Measurements from ENCODE around the gene THPO.

- TF ChIP-seq, protein P1, sequence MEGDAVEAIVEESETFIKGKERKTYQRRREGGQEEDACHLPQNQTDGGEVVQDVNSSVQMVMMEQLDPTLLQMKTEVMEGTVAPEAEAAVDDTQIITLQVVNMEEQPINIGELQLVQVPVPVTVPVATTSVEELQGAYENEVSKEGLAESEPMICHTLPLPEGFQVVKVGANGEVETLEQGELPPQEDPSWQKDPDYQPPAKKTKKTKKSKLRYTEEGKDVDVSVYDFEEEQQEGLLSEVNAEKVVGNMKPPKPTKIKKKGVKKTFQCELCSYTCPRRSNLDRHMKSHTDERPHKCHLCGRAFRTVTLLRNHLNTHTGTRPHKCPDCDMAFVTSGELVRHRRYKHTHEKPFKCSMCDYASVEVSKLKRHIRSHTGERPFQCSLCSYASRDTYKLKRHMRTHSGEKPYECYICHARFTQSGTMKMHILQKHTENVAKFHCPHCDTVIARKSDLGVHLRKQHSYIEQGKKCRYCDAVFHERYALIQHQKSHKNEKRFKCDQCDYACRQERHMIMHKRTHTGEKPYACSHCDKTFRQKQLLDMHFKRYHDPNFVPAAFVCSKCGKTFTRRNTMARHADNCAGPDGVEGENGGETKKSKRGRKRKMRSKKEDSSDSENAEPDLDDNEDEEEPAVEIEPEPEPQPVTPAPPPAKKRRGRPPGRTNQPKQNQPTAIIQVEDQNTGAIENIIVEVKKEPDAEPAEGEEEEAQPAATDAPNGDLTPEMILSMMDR (IDR thresholded peaks at IDR 0.05; ENCODE audit: low read depth, low read length, missing input control): no peak
- TF ChIP-seq SP1 (IDR thresholded peaks at IDR 0.05) (no peak), GABPA (IDR thresholded peaks at IDR 0.05 in 1 of 2, conservative IDR thresholded peaks at IDR 0.05 in 1 of 2) (no peak), REST (IDR thresholded peaks at IDR 0.05) (no peak), RAD21 (IDR thresholded peaks at IDR 0.05) (no peak), HNF4A (conservative IDR thresholded peaks at IDR 0.05) (no peak)
- TF ChIP-seq, protein P2, sequence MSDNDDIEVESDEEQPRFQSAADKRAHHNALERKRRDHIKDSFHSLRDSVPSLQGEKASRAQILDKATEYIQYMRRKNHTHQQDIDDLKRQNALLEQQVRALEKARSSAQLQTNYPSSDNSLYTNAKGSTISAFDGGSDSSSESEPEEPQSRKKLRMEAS (IDR thresholded peaks at IDR 0.05): no peak
Observed at GRCh38 chr3:184348057-184348382, 30.0 kb downstream of the THPO start.

All from liver (tissue), 3 donors.